Measurements from ENCODE around the gene TNNI2.

The TNNI2 gene

DNA sequence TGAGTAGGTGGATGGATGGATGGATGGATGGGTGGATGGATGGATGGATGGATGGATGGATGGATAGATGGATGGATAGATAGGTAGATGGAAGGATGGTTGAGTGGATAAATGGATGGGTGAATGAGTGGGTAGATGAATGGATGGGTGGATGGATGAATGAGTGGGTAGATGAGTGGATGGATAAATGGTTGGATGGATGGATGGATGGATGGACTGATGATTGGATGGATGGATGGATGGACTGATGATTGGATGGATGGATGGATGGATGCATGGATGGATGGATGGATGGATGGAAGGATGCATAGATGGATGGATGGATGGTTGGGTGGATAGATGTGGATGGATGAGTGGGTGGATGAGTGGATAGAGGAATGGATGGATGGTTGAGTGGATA is 17.2 kb upstream of the TNNI2 start:
- DNase-seq (ENCODE audit: low spot score), result no peak

DNA sequence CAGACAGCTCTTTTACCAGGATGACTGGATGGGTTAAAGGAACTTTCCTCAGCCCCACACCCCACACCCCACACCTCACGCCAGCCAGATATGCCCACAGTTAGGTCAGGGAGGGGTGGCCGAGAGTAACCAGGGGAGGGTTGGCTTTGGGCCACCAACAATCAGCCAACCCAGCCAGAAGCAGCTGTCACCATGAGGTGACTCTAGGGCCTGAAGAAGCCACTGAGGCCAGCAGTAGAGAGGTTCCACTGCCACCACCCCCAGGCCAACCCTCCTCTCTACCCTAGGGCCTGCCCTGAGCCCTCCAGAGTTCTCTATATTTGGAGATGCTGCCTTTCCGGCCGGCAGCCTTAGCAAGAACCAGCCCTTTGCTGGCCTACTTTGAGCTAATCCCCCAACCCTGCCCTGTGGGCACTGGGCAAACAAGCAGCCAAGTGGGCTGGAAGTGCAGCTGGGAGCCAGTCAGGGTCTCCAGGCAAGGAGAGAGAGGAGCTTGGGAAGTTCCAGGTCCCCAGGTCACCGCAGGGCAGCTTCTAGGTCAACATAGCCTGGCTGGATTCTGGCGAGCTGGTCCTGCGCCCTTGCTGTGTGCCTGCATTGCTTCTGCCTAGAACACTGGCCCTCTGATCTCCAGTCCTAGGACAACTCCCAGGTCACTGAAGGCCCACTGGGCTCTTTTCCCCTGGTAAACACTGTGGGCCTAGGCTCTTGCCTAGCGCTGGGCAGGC is 16.0 kb upstream of the TNNI2 start:
- no peak for DNase-seq (ENCODE audit: low spot score)

GRCh38 chr11:1823376-1824220 is 15.2 kb upstream of the TNNI2 start:
- no peak for DNase-seq (ENCODE audit: low spot score)

DNA sequence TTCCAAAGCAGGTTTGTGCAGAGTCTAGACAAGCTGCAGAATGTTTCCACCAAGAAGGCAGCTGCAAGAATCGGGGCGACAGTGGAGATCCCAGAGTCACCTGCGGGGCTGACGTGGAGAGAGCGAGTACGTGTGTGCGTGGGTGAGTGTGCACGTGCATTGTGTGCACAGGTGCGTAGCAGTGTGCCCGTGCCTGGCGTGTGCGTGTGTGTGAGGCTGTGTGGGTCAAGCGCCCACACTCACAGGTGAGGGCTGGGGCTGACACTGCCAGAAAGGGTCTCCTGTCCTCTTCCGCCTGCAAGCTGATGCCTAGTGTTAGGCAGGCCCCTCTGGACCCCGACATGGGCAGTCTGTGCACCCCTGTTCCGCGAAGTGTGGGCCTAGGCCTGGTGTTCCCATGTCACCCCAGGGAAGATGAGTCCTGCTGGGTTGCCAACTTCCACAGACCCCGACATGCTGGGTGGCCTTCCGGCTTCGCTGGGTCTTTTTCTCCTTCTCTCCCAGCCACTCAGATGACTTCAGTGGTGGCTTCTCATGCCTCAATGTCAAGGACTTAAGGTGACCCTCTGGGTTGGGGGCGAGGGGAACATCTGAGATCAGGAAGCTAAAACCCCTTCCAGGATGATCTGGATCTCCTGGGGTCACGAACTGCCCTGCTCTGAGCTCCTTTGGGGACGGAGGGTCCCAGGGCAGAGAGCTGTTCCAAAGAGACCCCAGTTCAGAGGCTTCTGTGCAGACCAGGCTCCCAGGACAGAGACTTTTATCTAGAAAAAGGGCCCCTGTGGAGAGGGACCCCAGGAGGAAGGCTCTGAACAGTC is 14.4 kb upstream of the TNNI2 start:
- DNase-seq (ENCODE audit: low spot score), result no peak

GRCh38 chr11:1825039-1825740 is 13.6 kb upstream of the TNNI2 start:
- peak; percentile 54 for DNase-seq (ENCODE audit: low spot score)

GRCh38 chr11:1825785-1826451 is 12.9 kb upstream of the TNNI2 start:
- DNase-seq (ENCODE audit: low spot score), result no peak

GRCh38 chr11:1826552-1827094 is 12.2 kb upstream of the TNNI2 start:
- peak; percentile 86 for DNase-seq (ENCODE audit: low spot score)

DNA sequence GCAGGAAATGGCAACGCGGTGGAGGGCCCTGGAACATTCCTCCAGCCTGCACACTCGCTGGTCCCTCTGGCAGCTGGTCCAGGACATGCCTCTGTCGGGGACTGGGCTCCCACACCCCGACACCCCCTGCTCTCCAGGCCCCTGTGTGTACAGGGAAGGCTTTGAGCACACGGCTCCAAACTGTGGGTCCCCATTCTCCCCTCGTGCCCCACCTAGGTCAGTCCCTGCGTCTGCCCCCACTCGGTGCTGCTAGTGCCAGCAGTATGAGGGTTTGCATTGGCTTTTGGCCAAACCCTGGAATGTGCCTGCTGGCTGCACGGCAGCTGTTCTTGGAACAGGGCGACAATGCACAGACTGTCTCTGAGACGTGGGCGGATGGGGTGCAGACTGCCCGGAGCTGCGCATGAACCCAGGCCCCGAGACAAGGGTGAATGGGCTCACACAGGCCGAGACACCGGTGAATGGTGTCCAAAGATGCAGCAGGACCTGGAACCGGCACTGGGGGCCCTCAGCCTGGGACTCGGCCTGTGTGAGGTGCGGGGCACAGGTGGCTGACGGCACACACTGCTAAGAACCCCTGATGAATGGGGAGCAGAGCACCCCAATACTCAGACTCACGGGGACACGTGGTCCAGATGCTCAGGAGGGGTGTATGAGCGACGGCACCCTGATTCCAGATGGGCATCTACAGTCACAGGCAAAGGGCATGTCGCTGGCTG is 11.5 kb upstream of the TNNI2 start:
- peak; percentile 87 for DNase-seq (ENCODE audit: low spot score)

DNA sequence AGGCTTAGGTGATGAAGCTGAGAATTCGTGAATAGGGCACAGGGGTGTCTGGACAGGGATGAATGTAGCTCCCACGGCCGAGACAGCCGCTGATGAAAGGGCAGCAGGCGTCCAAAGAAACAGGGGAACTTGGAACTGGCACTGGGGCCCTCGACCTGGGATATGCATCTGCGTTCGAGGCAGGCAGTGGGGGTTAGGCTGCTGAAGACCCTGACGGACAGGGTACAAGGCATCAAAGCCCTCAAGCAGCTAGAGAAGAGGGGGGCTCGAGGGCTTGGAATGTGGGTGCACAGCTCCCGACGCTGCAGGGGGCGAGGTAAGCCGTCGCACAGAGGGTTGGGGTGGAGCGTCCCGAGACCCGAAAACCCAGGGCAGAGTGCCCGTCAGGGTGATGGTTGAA is 10.8 kb upstream of the TNNI2 start:
- DNase-seq (ENCODE audit: low spot score), result no peak

GRCh38 chr11:1828542-1828941 is 10.2 kb upstream of the TNNI2 start:
- no peak for DNase-seq (ENCODE audit: low spot score)

- DNase-seq (ENCODE audit: low spot score), result peak; percentile 89
Observed at GRCh38 chr11:1829039-1829820, 9.6 kb upstream of the TNNI2 start.

GRCh38 chr11:1830004-1830321 is 8.8 kb upstream of the TNNI2 start:
- no peak for DNase-seq (ENCODE audit: low spot score)

DNA sequence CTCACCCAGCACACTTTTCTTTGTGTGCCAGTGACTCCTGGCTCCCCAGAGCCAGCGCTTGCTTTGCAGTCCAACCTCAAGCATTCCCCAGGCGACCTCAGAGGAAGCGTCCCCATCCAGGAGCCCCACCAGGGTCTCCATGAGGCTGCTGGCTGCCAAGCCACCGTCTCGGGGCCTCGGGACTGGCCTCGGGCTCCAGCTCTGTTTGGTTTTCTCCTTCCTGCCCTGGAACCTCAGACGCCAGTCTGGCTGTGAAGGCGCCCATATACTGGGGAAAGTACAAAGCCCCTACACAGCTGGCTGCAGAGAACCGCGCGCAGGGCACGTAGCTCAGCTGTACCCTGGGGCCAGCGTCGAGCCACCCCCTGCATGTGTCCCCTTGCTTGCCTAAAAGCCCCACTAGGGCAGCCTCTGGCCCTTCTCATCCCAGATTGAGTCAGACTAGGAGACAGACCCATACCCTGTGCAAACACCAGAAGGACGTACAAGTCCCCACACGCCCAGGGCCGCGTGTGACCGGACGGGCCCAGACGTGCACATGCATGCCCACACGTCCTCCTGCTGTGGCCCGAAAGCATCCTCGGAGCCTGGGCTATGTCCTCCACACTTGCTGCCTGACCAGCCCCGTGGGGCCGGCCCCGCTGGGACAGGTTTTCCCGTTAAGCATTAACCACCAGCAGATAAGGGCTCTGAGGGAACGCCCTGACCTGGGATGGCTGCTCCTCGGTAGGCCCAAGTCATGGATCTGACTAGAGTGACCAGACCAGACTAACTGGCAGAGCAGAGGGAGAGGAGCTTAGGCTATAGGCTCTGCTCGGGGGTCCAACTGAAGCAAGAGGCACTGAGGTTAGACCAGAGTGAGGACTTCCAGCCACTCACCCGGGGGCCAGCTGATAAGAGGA is 8.2 kb upstream of the TNNI2 start:
- no peak for DNase-seq (ENCODE audit: low spot score)

GRCh38 chr11:1831338-1832210 is 7.2 kb upstream of the TNNI2 start:
- DNase-seq (ENCODE audit: low spot score), result no peak

GRCh38 chr11:1832211-1832919 is 6.4 kb upstream of the TNNI2 start:
- DNase-seq (ENCODE audit: low spot score), result peak; percentile 77

GRCh38 chr11:1832920-1833295 is 5.9 kb upstream of the TNNI2 start:
- no peak for DNase-seq (ENCODE audit: low spot score)

DNA sequence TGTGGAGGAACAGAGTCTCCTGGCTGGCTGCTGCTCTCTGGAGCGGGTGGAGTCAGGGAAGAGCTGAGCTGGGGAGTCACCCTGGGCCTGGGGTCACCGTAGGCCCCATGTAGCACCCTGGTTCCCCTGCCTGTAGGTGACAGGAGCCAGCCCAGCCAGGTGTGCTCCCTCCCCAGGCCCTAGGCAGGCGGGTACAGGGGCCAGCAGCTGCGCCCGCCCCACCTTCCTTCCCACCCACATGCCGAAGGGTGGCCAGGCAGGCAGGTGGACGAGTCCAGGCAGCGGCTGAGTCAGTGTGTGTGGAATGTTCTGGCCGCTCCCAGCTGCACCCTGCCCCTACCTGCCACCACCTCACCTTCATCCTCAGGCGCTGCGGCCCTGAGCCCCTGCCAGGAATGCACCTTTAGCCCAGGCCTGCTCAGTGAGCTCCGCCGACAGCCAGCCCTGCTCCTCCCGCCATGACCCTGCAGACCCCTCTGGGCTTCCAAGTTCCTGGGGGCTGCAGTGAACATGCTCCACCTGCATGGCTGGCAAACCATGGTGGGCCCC is 4.6 kb upstream of the TNNI2 start:
- no peak for DNase-seq (ENCODE audit: low spot score)

Measured in AG08396 (cell line).